GM12878 (cell line): ENCODE measurements around the gene SYN1. TPM values are rescaled to one million over a fixed set of nuclear protein-coding genes. Genes with fewer than 3 reads are reported as not detected.

ENCODE experiments used
- ATAC-seq: fragments of 200-7000 bp; cut with Tn5 transposase; 3 replicates; pipeline ENCODE4 v1.9.1; 2020; ENCODE audit warnings: mild to moderate bottlenecking, moderate library complexity
- BruUV-seq: library from RNA; stranded (reverse); fragments of 400-500 nt; replicated peaks from 2 replicates; lab custom pipeline; 2021; lab: Mats Ljungman, UMichigan
- CTCF ChIA-PET: fragments of 300-600 bp; sonication (Branson Sonifier 250); formaldehyde crosslinking; extraction: SDS; loops from one replicate; lab custom pipeline; 2021; ENCODE audit warnings: inconsistent platforms; lab: Yijun Ruan, JAX
- POLR2A ChIA-PET: fragments of 350-600 bp; formaldehyde crosslinking; extraction: SDS; loops from one replicate; lab custom pipeline; 2021; ENCODE audit warnings: inconsistent platforms; lab: Charles Lee
- RAD21 ChIA-PET: fragments of 300-600 bp; sonication (Branson Sonifier 250); formaldehyde crosslinking; loops from one replicate; lab custom pipeline; 2023; ENCODE audit warnings: antibody characterized with exemption; ENCODE audit not compliant: unreplicated experiment; lab: Charles Lee
- SMC1A ChIA-PET: fragments of 300-600 bp; sonication (Branson Sonifier 250); formaldehyde crosslinking; loops from one replicate; lab custom pipeline; 2023; ENCODE audit not compliant: unreplicated experiment, uncharacterized antibody; lab: Charles Lee
- DNase-seq: peaks from one replicate; pipeline ENCODE4 v3.0.0-alpha.2; 2011; ENCODE audit warnings: low read depth, low spot score
- FAIRE-seq: peaks from 3 replicates; lab custom pipeline; 2011; peaks lifted over from hg19 to GRCh38; lab: Jason Lieb, UNC
- H2AFZ ChIP-seq: 2 replicates; pipeline ENCODE4 v1.6.0; 2011; ENCODE audit warnings: low read depth, low read length, control low read depth; ENCODE audit not compliant: control insufficient read depth
- H3K27ac ChIP-seq: 2 replicates; pipeline ENCODE4 v1.5.1; 2011; ENCODE audit warnings: control low read depth; ENCODE audit not compliant: control insufficient read depth, insufficient read depth
- H3K27me3 ChIP-seq, 2 experiments: replicated peaks in 1 of 2; 2 replicates each; pipeline versions ENCODE4 v1.6.0 to v1.6.1; 2011; ENCODE audit warnings: low read length in 1 of 2; ENCODE audit not compliant: control insufficient read depth in 2 of 2, insufficient read depth in 2 of 2
- H3K36me3 ChIP-seq, 2 experiments: 2 replicates each; pipeline ENCODE4 v1.5.1; 2011; ENCODE audit warnings: low read length in 1 of 2; ENCODE audit not compliant: control insufficient read depth in 2 of 2, insufficient read depth in 2 of 2
- H3K4me1 ChIP-seq: 2 replicates; pipeline ENCODE4 v1.6.1; 2011; ENCODE audit warnings: mild to moderate bottlenecking, low read length, moderate library complexity, mixed read lengths; ENCODE audit not compliant: control insufficient read depth, insufficient read depth
- H3K4me2 ChIP-seq: 2 replicates; pipeline ENCODE4 v1.6.0; 2011; ENCODE audit warnings: control low read depth; ENCODE audit not compliant: control insufficient read depth, insufficient read depth
- H3K4me3 ChIP-seq: fragments of 200-600 bp; sonication (generic); 2 replicates; pipeline ENCODE4 v1.5.1; 2016
- H3K79me2 ChIP-seq: 2 replicates; pipeline ENCODE4 v1.6.0; 2011; ENCODE audit warnings: low read length; ENCODE audit not compliant: control insufficient read depth, insufficient read depth
- H3K9ac ChIP-seq: 2 replicates; pipeline ENCODE4 v1.8.0; 2011; ENCODE audit warnings: low read length, control low read depth, mixed read lengths; ENCODE audit not compliant: control insufficient read depth, insufficient read depth
- H3K9me3 ChIP-seq: replicated peaks from 3 replicates; pipeline ENCODE4 v1.5.1; 2011; ENCODE audit warnings: mild to moderate bottlenecking, low read length; ENCODE audit not compliant: control insufficient read depth, insufficient read depth
- H4K20me1 ChIP-seq: 2 replicates; pipeline ENCODE4 v1.6.0; 2011; ENCODE audit not compliant: control insufficient read depth, insufficient read depth
- BMI1 ChIP-seq: fragments of 450-650 bp; IDR thresholded peaks from 2 replicates; pipeline ENCODE4 v1.6.1; 2016; ENCODE audit warnings: mild to moderate bottlenecking, moderate library complexity, borderline replicate concordance
- CREM ChIP-seq: IDR thresholded peaks from 2 replicates; pipeline ENCODE4 v1.6.1; 2014; ENCODE audit warnings: antibody characterized with exemption, low read depth
- ETV6 ChIP-seq, 2 experiments: fragments of 450-650 bp in 1 of 2; IDR thresholded peaks in 1 of 2; conservative IDR thresholded peaks in 1 of 2; 2 replicates each; pipeline ENCODE4 v1.6.1; 2014; ENCODE audit warnings: antibody characterized with exemption in 1 of 2, borderline replicate concordance in 1 of 2, low read depth in 1 of 2, mild to moderate bottlenecking in 1 of 2, moderate library complexity in 1 of 2
- PML ChIP-seq: IDR thresholded peaks from 2 replicates; pipeline ENCODE4 v1.6.1; 2012; ENCODE audit warnings: low read length, inconsistent platforms
- TCF3 ChIP-seq: IDR thresholded peaks from 2 replicates; pipeline ENCODE4 v1.6.1; 2012; ENCODE audit warnings: low read depth, mild to moderate bottlenecking, low read length, borderline replicate concordance; ENCODE audit not compliant: insufficient read depth
- WGBS: methylation state at CpG from one replicate; pipeline ENCODE4 v1.1.6; 2016; ENCODE audit warnings: low lambda C conversion rate; ENCODE audit not compliant: insufficient replicate concordance, insufficient coverage; ENCODE audit errors: missing lambda C conversion rate; 5-methylcytosine and 5-hydroxymethylcytosine counted together
- in situ Hi-C: fragments of 300-500 bp; cut with MboI; formaldehyde crosslinking; loops from 9 replicates; pipeline ENCODE4 v1.14.3; 2018; ENCODE audit warnings: mixed read lengths
- intact Hi-C: fragments of 100-400 bp; cut with micrococcal nuclease; formaldehyde crosslinking; loops from one replicate; pipeline ENCODE4 v1.14.2; 2022; ENCODE audit not compliant: unreplicated experiment
- polyA plus RNA-seq, 11 experiments: library from polyadenylated mRNA; depleted of rRNA in 4 of 11; unstranded in 6 of 11; stranded (reverse) in 5 of 11; fragments of >200 nt; fragmentation: Nextera tagmentation in 4 of 11; fragmentation: Illumina TruSeq in 1 of 11; extraction: Ambion mirVana in 4 of 11; extraction: Trizol in 1 of 11; gene quantifications; 1 replicate in 1 of 11; 2 replicates in 10 of 11; pipeline versions ENCODE4 v1.2.1 to v1.2.3, GENCODE V29; 2011 to 2016; ENCODE audit warnings: inconsistent platforms in 2 of 11, missing spikeins in 2 of 11, low read depth in 1 of 11
- total RNA-seq, 4 experiments: library from RNA; depleted of rRNA in 3 of 4; stranded (reverse); fragments of >200 nt in 3 of 4; fragmentation: Illumina TruSeq in 1 of 4; extraction: Trizol in 1 of 4; gene quantifications; 2 replicates each; pipeline versions ENCODE4 v1.2.1 to v1.2.3, GENCODE V29; 2013 to 2021
- TF ChIP-seq, protein P1 (sequence below): fragments of 450-650 bp; IDR thresholded peaks from 2 replicates; pipeline ENCODE4 v1.6.1; 2017; ENCODE audit warnings: low read depth, mild to moderate bottlenecking, moderate library complexity

SYN1 gene
- total and polyA plus RNA-seq, 10 of the 15 experiments (the other 5 are each of a cell fraction or from before 2014, with no cell fraction given) = 0.09 to 0.57 (median 0.16) TPM; not detected in 3

DNA sequence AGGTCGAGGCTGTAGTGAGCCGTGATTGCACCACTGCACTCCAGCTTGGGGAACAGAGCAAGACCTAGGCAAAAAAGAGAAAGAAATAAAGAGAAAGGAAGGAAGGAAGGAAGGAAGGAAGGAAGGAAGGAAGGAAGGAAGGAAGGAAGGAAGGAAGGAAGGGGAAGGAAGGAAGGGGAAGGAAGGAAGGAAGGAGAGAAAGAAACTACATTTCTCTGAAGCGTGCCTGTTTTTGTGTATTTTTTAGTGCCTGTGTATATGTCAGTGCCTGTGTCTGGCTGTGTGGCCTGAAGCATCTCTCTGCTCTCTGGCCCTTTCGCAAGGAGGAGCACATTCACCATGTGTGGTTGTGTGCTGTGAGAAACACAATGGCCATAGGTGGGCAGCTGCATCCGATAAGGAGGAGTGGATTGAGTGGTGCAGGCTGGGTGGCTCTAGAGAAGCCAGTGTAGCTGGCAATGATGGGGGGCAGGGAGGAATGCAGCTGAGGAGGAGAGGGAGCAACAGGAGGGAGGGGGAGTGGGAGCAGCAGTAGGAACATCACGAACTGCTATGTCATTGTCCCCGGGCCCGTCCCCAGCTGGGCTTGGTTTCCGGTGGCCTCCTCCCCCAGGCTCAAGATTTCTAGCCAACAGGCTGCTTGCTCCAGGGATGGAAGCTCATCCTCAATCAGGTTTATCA, 11.4 kb downstream of the SYN1 start:
- Histone ChIP-seq H3K27me3 (no peaks in the 10 kb centered on the region), H3K79me2 (no peaks in the 10 kb centered on the region), H3K9me3 (no peaks in the 10 kb centered on the region), H4K20me1 (no peaks in the 10 kb centered on the region), H3K4me3 (no peak overlapping the region), H3K4me1 (no peaks in the 10 kb centered on the region), H3K4me2 (no peak overlapping the region), H3K9ac (no peak overlapping the region), H3K27ac (no peak overlapping the region), H3K36me3 (no peaks in the 10 kb centered on the region), H2AFZ (no peak overlapping the region)
- intact Hi-C loops = no loop called here
- no TSS peak for BruUV-seq
- TF ChIP-seq CREM (no peak), PML (no peak), ETV6 (conservative IDR thresholded peaks at IDR 0.05 in 1 of 2, IDR thresholded peaks at IDR 0.05 in 1 of 2; ENCODE audit: borderline replicate concordance in 1 of 2, low read depth in 1 of 2) (peak in 1 of 2 experiments; percentile 45; a peak in 1 of 4 replicates), TCF3 (no peak), BMI1 (no peak)
- TF ChIP-seq, protein P1, sequence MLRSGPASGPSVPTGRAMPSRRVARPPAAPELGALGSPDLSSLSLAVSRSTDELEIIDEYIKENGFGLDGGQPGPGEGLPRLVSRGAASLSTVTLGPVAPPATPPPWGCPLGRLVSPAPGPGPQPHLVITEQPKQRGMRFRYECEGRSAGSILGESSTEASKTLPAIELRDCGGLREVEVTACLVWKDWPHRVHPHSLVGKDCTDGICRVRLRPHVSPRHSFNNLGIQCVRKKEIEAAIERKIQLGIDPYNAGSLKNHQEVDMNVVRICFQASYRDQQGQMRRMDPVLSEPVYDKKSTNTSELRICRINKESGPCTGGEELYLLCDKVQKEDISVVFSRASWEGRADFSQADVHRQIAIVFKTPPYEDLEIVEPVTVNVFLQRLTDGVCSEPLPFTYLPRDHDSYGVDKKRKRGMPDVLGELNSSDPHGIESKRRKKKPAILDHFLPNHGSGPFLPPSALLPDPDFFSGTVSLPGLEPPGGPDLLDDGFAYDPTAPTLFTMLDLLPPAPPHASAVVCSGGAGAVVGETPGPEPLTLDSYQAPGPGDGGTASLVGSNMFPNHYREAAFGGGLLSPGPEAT = no peak
- ChIA-PET SMC1A (no interaction called here), CTCF (no interaction called here), POLR2A (interaction anchor here (0.5 kb wide), 1 partner anchor 336 kb away, joined by 5 read pairs; no protein-coding TSS in a partner anchor), RAD21 (no interaction called here)
- DNase-seq (no peak), ATAC-seq (no peak), FAIRE-seq (no peak)
- in situ Hi-C loops = no loop called here
- 47% methylated on average over 9 of the region's 9 CpGs for WGBS
